Measurements from ENCODE around the gene NAGA.

GRCh38 chr22:42010778-42011177, 59.8 kb downstream of the NAGA start:
- TF ChIP-seq CTCF (IDR thresholded peaks at IDR 0.05; ENCODE audit: low read depth, low read length, poor library complexity, severe bottlenecking) (no peak), EZH2phosphoT487 (IDR thresholded peaks at IDR 0.05; ENCODE audit: borderline replicate concordance, low read length) (no peak)

Data from DOHH2 (cell line).